HEK293 (cell line): ENCODE data around the gene RNH1.

Experiments
- CTCF ChIP-seq: fragments of 450-650 bp; formaldehyde crosslinking; IDR thresholded peaks from 2 replicates; pipeline ENCODE4 v1.5.1; 2016; ENCODE audit warnings: missing biosample characterization, missing genetic modification characterization
- KLF10 ChIP-seq: fragments of 450-650 bp; IDR thresholded peaks from 2 replicates; pipeline ENCODE4 v1.5.1; 2018; ENCODE audit warnings: missing biosample characterization, mild to moderate bottlenecking, missing genetic modification characterization
- OVOL3 ChIP-seq: fragments of 450-650 bp; formaldehyde crosslinking; IDR thresholded peaks from 2 replicates; pipeline ENCODE4 v1.5.1; 2016; ENCODE audit warnings: missing biosample characterization, missing genetic modification characterization
- RBAK ChIP-seq: fragments of 450-650 bp; formaldehyde crosslinking; IDR thresholded peaks from 2 replicates; pipeline ENCODE4 v1.5.1; 2016; ENCODE audit warnings: missing biosample characterization, missing genetic modification characterization
- SP3 ChIP-seq: fragments of 450-650 bp; formaldehyde crosslinking; IDR thresholded peaks from 2 replicates; pipeline ENCODE4 v1.5.1; 2016; ENCODE audit warnings: missing biosample characterization, missing genetic modification characterization
- ZNF148 ChIP-seq: fragments of 450-650 bp; formaldehyde crosslinking; IDR thresholded peaks from 2 replicates; pipeline ENCODE4 v1.5.0; 2017; ENCODE audit warnings: missing biosample characterization, missing genetic modification characterization, borderline replicate concordance
- ZNF2 ChIP-seq: fragments of 450-650 bp; formaldehyde crosslinking; IDR thresholded peaks from 2 replicates; pipeline ENCODE4 v1.5.1; 2016; ENCODE audit warnings: missing biosample characterization, missing genetic modification characterization
- ZNF202 ChIP-seq: fragments of 450-650 bp; formaldehyde crosslinking; IDR thresholded peaks from 2 replicates; pipeline ENCODE4 v1.5.1; 2016; ENCODE audit warnings: missing biosample characterization, missing genetic modification characterization, borderline replicate concordance
- TF ChIP-seq, protein P1 (sequence below): fragments of 450-650 bp; formaldehyde crosslinking; IDR thresholded peaks from 2 replicates; pipeline ENCODE4 v1.5.1; 2016; ENCODE audit warnings: missing biosample characterization, missing genetic modification characterization

DNA sequence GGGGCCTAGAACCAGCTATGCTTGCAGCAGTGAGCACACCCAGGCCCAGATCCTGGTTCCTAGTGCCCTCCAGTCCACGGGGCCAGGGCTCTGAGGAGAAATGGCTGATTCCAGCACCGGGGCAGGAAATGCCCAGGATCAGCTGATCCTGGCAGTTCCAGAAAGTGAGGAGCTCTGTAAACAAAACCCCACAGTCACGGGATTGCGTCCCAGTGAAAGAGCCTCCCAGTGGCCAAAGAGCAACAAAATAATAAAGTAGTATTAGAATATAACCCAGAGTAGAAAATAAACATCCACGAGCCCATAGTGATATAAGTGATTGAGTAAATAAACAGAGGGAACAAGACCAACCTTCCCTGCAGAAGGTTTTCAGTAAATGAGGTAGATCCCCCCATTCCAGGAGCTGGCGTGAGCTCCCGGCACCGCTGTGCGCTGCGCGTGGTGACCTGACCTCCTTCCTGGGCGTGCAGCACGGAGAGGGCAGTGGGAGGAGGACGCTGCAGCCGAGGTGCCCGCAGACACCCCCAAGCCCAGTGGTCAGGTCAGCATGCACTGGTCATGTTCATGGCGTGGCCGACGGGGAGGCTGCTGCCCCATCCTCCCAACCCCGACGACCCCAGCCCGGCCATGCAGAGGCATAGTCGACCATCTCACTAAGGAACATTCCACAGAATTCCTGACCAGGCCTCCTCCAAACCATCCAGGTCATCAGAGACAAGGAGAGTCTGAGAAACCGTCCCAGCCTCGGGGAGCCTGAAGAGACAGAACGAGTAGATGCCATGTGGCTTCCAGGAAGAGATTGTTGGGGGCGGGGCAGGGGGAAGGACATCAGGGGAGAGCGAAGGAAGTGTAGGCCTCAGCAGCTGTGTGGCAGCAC is 37.1 kb downstream of the RNH1 start:
- TF ChIP-seq OVOL3 (tag by site-specific recombination) (no peak), SP3 (tag by site-specific recombination) (no peak), CTCF (tag by site-specific recombination) (no peak), ZNF202 (no peak), ZNF2 (tag by site-specific recombination) (no peak), RBAK (tag by site-specific recombination) (no peak), ZNF148 (tag by site-specific recombination) (no peak), KLF10 (tag by site-specific recombination) (no peak)
- TF ChIP-seq, protein P1, sequence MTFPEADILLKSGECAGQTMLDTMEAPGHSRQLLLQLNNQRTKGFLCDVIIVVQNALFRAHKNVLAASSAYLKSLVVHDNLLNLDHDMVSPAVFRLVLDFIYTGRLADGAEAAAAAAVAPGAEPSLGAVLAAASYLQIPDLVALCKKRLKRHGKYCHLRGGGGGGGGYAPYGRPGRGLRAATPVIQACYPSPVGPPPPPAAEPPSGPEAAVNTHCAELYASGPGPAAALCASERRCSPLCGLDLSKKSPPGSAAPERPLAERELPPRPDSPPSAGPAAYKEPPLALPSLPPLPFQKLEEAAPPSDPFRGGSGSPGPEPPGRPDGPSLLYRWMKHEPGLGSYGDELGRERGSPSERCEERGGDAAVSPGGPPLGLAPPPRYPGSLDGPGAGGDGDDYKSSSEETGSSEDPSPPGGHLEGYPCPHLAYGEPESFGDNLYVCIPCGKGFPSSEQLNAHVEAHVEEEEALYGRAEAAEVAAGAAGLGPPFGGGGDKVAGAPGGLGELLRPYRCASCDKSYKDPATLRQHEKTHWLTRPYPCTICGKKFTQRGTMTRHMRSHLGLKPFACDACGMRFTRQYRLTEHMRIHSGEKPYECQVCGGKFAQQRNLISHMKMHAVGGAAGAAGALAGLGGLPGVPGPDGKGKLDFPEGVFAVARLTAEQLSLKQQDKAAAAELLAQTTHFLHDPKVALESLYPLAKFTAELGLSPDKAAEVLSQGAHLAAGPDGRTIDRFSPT (tag by site-specific recombination) = no peak
